ENCODE data around the gene IKZF2.

The IKZF2 gene

DNA sequence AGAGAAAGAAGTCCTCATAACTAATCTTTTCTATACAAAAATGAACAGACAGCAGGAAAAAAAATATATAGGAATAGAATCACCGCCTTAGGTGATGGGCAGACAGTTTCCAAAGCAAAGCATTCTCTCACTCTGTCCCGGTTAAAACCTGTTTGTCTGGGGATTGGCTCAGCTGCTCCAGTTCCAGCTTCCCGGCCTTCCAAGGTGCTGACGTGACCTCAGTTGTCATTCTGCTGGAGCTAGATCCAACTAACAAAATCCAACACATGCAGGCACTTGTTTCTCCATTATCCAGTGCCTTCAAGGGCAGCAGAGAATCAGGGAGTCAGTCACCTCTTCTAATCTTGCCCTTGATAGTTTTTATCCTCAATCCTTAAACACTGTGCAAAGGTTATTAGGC, 52.8 kb downstream of the IKZF2 start:
- no peak for DNase-seq

GRCh38 chr2:213091765-213092164, 59.6 kb downstream of the IKZF2 start:
- DNase-seq, result no peak

- no peak for DNase-seq
These were observed 60.6 kb downstream of the IKZF2 start for GRCh38 chr2:213090772-213091171.

DNA sequence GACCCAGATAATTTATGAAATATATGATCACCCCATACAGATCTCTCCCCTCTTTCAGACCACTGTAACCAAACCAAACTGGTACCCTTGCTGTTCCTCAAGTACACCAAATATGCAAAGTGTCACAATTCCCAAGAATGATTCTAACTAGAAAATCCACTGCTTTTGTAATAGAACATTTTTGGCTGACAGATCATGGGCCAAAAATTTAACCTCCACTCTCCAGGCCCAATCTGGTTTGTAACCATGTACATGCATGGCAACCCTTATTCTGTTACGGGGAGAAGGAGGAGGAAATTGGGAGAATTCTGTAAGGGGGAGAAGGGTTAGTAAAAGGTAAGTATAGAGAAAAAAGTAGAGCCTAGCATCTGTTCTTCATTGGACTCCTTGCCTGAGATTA, 62.0 kb downstream of the IKZF2 start:
- no peak for DNase-seq

DNA sequence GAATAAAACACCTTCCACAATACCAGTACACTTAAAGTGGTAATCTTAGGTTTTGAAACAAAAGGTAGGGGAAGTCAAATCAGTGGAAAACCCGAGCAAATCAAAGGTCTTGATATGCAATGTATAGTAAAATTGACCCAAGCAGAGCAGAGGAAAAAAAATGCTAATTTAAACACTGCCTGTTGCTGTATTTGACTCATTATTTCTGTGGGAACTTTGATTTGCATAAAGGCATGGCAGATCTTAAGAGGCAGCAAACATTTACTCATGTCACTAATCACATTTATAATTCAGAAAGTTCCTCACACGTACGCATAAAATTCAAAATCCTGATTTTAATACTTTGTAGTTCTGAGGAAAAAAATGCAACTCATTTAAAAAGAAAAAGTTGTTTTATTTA, 64.4 kb downstream of the IKZF2 start:
- DNase-seq, result no peak

DNA sequence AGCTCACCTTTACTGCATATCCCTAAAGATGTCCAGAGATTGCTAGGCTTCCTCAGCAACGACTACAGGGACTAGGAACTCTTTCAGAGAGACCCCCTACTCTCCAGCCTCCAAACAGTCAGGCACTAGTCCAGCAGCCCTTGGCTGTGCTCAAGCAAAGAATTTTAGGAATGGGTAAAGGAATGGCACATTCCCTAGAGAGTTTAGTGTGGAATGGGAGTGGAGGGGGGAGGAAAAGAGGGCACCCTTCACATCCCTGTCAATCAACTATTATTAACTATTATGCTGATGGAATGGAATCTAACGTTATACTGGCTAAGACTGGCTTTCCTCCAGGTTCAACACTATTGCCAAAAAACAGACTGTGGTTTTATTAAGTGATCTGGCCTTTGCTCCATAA, 64.8 kb downstream of the IKZF2 start:
- no peak for DNase-seq

DNA sequence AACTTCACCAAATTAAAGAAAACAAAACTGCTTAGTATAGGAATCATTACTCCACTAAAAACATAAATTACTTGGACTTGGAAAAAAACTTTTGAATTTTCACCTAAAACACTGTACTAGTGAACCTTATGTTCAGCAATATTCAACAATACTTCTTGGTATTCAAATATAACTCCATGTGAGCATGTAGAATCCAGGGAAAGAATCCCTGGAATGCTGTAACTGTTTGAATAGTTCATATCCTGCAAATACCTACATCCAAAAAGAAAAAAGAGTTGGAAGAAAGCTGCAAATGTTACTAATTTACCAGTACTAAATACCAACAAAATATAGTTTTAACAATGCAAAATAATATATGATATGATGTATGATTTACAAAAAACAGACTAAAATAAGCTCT, 65.4 kb downstream of the IKZF2 start:
- DNase-seq, result no peak

GRCh38 chr2:213085538-213085937, 65.9 kb downstream of the IKZF2 start:
- DNase-seq, result no peak

DNA sequence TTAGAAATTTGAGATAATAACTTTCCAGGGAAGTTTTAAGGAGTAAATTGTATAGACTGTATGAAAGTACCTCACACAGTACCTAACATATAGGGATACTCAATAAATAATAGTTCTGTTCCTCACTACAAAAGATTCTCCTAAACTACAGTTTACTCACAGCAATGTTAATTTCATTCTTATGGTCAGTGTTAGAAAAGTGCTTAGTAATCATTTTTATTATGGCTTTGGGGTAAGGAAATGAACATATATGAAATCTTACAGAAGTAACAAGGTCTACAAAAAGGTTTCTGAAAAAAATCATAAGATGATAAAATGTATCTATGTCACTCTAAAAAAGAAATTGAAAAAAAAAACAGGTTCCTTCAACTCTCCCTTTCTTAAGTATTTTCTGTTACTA, 67.2 kb downstream of the IKZF2 start:
- no peak for DNase-seq

GRCh38 chr2:213080969-213081617, 70.3 kb downstream of the IKZF2 start:
- DNase-seq, result no peak

- DNase-seq, result no peak
These were observed 71.7 kb downstream of the IKZF2 start for GRCh38 chr2:213079756-213080155.

- DNase-seq, result no peak
These were observed 72.7 kb downstream of the IKZF2 start for GRCh38 chr2:213078686-213079085.

GRCh38 chr2:213069531-213069930, 81.9 kb downstream of the IKZF2 start:
- no peak for DNase-seq

DNA sequence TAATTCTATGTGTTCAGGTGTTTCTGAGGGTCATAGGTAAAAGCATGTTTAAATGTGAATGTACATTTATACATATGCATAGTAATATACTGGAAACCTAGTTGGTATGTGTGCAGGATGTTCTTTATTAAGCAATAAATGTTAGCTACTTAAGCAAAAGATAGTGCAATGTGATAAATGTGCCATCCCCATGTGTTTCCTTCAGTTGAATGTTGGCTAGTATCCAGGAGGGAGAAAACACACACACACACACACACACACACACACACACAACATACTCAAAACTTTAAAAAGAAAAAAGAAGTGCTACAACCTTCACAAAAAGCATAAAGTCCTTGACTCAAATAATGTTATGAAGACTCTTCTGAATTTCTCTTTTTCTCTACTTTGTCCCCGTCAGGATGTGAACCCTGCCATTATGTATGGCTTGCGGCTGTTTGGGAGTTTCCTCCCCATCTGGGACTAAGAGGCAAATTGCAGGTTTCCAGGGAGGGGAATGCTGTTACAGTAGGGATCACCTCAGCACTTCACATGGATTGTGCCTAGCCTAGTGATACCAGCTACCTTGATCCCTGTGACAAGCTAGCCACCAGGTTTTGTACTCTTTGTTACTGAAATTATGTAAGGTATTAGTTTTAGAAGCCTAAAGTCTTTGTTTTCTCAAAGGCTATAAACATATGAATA, 82.6 kb downstream of the IKZF2 start:
- no peak for DNase-seq

DNA sequence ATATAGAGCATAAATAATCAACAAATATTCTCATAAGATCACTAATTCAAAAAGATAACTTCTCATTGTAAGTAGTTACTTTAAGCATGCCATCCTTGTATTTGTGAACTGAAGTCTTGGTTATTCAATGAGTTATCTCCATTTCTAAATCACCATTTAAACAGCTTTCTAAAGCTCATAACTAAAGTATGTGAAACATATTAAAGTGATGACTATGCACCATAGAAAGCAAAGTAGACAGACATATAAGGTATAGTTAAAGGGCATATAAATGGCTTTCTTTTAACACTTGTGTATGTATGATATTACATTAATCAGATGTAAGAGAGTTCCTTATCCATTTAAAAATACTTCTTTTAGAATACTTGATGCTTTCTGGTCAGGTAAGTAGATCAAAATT, 83.5 kb downstream of the IKZF2 start:
- DNase-seq, result no peak

DNA sequence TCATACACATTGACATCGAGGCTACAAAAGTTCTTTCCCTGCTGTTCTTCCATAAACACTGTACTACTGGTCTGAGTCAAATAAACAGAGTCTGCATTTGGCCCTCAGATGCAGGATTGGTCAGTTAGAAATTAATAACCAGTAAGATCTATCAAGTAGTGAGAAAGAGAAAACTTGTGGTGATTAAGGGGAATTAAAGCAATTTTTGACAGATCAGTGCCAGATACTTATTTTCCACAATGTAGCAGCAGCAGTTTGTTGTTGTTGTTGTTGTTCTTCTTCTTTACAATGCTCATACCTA, 85.0 kb downstream of the IKZF2 start:
- no peak for DNase-seq

DNA sequence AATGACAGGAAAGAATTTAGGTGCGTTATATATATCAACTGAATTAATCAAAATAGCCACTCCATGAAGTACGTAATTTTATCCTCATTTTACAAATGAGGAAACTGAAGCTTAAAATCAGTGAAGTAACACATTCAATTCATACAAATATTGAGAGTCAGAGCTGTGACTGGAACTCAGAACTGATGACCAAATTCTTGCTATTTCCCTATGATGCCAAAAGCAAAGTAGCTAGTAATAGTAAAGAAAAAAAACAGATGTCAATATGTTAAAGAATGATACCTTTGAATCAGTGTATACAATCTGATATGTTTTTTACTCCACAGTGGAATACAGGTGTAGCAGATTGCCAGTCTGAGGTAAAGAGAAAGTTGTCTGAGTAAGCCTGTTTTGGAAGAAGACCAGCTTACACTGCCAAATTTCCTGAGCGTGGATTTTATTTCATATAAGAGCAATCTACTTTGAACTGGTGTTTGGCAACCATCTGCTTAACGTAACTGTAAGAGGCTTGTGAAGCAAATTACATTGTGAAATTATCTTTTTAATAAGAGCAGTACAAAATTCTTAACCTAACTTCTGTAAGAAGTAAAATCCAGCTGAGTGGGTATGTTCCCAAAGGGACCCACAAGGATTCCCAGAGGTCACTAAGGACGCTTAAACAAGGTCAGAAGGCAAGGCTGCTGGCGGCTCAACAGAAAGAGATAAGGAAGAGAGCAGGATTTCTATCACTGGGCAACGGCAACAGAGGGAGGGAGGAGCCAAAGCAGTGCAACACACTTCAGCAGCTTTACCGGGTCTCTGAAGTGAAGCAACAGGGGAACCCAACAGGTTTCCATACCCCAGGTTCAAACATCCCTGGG, 85.6 kb downstream of the IKZF2 start:
- DNase-seq, result no peak

- DNase-seq, result no peak
These were observed 87.3 kb downstream of the IKZF2 start for GRCh38 chr2:213064099-213064498.

GRCh38 chr2:213057977-213058376, 93.4 kb downstream of the IKZF2 start:
- DNase-seq, result no peak

GRCh38 chr2:213046431-213046830, 105.0 kb downstream of the IKZF2 start:
- DNase-seq, result no peak

GRCh38 chr2:213043566-213043965, 107.8 kb downstream of the IKZF2 start:
- DNase-seq, result no peak

GRCh38 chr2:213042262-213042661, 109.2 kb downstream of the IKZF2 start:
- DNase-seq, result no peak

DNA sequence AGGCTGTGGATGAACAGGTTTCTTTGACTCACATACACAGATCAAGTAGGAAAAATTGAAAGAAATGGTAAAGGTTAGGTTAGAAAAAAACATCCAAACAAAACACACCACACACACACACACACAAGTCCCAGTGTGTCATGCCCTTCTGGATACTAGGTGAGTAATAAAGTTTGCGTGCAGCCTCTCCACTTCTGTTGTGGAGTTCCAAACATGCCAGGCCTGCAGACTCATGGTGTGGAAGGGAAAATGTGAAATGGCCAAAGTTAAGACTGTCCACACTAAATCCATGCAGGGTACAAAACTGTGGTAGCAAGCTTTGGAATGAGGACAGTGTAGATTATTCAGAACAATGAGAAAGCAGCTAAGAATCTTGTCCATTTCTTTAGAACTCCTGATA, 114.6 kb downstream of the IKZF2 start:
- no peak for DNase-seq

DNA sequence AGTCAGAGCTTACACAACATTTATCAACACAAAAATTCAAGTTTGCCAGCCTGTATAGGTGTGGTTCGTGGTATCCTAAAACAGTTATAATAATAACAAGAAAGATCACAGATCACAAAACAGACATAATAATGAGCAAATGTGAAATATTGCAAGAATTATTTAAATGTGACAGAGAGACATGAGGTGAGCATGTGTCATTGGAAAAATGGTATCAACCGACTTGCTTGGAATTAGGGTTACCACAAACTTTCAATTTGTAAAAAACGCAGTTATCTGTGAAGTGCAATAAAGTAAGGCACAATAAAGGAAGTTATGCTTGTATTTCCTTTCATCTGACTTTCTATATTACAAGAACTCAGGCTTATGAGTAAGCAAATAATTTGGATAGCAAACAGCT, 116.8 kb downstream of the IKZF2 start:
- no peak for DNase-seq
